Naive thymus-derived CD4-positive, alpha-beta T cell (primary cell): ENCODE measurements around the gene TMEM19. TPM values are rescaled to one million over a fixed set of nuclear protein-coding genes. Genes with fewer than 3 reads are reported as not detected.

Experiments
- ATAC-seq: fragments of 150-1000 bp; cut with Tn5 transposase; 2 replicates; pipeline ENCODE4 v1.10.0; 2021; ENCODE audit warnings: mild to moderate bottlenecking, moderate library complexity
- CTCF ChIA-PET: fragments of 350-600 bp; sonication (Branson Sonifier 250); formaldehyde crosslinking; loops from one replicate; lab custom pipeline; 2021; ENCODE audit warnings: antibody characterized with exemption; lab: Charles Lee
- POLR2A ChIA-PET: fragments of 350-600 bp; sonication (Branson Sonifier 250); formaldehyde crosslinking; loops from one replicate; lab custom pipeline; 2021; ENCODE audit warnings: antibody characterized with exemption, inconsistent platforms; lab: Charles Lee
- DNase-seq, 9 donors: peaks; one replicate each; pipeline versions ENCODE4 v3.0.0 to v3.0.0-alpha.2; 2020 to 2022; ENCODE audit warnings: mixed read lengths in 1 of 9
- H3K27ac ChIP-seq: one replicate; pipeline ENCODE4 v1.7.0; 2013; ENCODE audit warnings: mild to moderate bottlenecking, low read depth, low read length, moderate library complexity
- H3K27me3 ChIP-seq, 2 donors: one replicate each; pipeline ENCODE4 v1.7.0; 2013; ENCODE audit warnings: low read length in 2 of 2, mild to moderate bottlenecking in 2 of 2, moderate library complexity in 2 of 2; ENCODE audit not compliant: control insufficient read depth in 2 of 2, insufficient read depth in 2 of 2
- H3K36me3 ChIP-seq, 3 experiments: 1 replicate in 2 of 3; 2 replicates in 1 of 3; pipeline ENCODE4 v1.7.0; 2013; ENCODE audit warnings: low read length in 3 of 3, mild to moderate bottlenecking in 3 of 3, moderate library complexity in 1 of 3; ENCODE audit not compliant: insufficient read depth in 3 of 3, control insufficient read depth in 2 of 3
- H3K4me1 ChIP-seq, 2 donors: one replicate each; pipeline ENCODE4 v1.7.0; 2013; ENCODE audit warnings: low read length in 2 of 2, mild to moderate bottlenecking in 2 of 2, moderate library complexity in 1 of 2; ENCODE audit not compliant: control insufficient read depth in 2 of 2, insufficient read depth in 2 of 2
- H3K4me3 ChIP-seq: 2 replicates; pipeline ENCODE4 v1.7.0; 2013; ENCODE audit warnings: mild to moderate bottlenecking, low read length
- H3K9me3 ChIP-seq, 3 experiments: 1 replicate in 2 of 3; 2 replicates in 1 of 3; pipeline ENCODE4 v1.7.0; 2013; ENCODE audit warnings: low read length in 3 of 3; ENCODE audit not compliant: control insufficient read depth in 2 of 3
- H3K27ac Mint-ChIP-seq, 9 donors: one replicate each; pipeline ENCODE4 v1.8.0; 2020 to 2022; ENCODE audit warnings: mixed read lengths in 9 of 9, mild to moderate bottlenecking in 8 of 9, moderate library complexity in 5 of 9, inconsistent platforms in 2 of 9
- H3K27me3 Mint-ChIP-seq, 5 donors: one replicate each; pipeline ENCODE4 v1.8.0; 2021 to 2022; ENCODE audit warnings: mixed read lengths in 5 of 5, mild to moderate bottlenecking in 1 of 5
- H3K36me3 Mint-ChIP-seq, 5 donors: one replicate each; pipeline ENCODE4 v1.8.0; 2020 to 2022; ENCODE audit warnings: mixed read lengths in 5 of 5, mild to moderate bottlenecking in 3 of 5, inconsistent platforms in 1 of 5
- H3K4me1 Mint-ChIP-seq, 7 donors: one replicate each; pipeline ENCODE4 v1.8.0; 2020 to 2022; ENCODE audit warnings: mixed read lengths in 7 of 7, mild to moderate bottlenecking in 3 of 7, inconsistent platforms in 1 of 7
- H3K4me3 Mint-ChIP-seq, 10 donors: one replicate each; pipeline ENCODE4 v1.8.0; 2020 to 2022; ENCODE audit warnings: mild to moderate bottlenecking in 10 of 10, mixed read lengths in 10 of 10, moderate library complexity in 6 of 10, inconsistent platforms in 2 of 10
- H3K9me3 Mint-ChIP-seq, 11 donors: one replicate each; pipeline ENCODE4 v1.8.0; 2020 to 2022; ENCODE audit warnings: mixed read lengths in 11 of 11, mild to moderate bottlenecking in 4 of 11, inconsistent platforms in 1 of 11, moderate library complexity in 1 of 11
- intact Hi-C, 2 donors: fragments of 100-400 bp; cut with micrococcal nuclease; formaldehyde crosslinking; loops; one replicate each; pipeline ENCODE4 v1.15.1; 2023
- polyA plus RNA-seq, 2 donors: library from polyadenylated mRNA; unstranded; fragments of 300-500 nt; fragmentation: Illumina TruSeq; gene quantifications; one replicate each; pipeline ENCODE4 v1.2.3, GENCODE V29; 2021
- total RNA-seq, 6 experiments: library from RNA in 5 of 6; stranded (reverse) in 5 of 6; gene quantifications; 1 replicate in 5 of 6; 2 replicates in 1 of 6; pipeline ENCODE4 v1.2.3 and lab custom pipeline; 2021 to 2026

Gene TMEM19
- total and polyA plus RNA-seq, 7 experiments from 2014 or later: 13.9 to 43.0 (median 17.4) TPM

DNA sequence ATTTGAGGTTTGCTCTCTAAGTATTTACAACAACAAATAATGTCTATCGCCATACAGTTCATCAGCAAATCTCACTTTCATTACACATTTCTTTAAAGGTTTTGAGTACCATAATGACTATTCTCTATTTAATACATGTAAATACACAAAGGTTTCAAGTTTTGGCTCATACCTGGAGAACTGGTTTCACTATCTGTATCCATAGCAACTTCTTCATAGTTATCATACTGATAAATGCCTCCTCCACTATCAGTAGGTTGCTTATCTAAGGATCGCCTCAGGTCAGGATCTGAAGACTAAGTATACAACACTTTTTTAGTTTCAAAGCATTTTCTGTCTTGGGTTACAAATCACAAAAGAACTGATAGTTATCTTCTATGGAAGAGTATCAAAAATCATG is 43.6 kb upstream of the TMEM19 start:
- no peaks in the 10 kb centered on the region for H3K27me3 ChIP-seq
- H3K9me3 ChIP-seq: no peaks in the 10 kb centered on the region
- H3K27me3 Mint-ChIP-seq: no peaks in the 10 kb centered on the region
- peak overlapping the region in 6 of 9 donors; percentile 21 to 73 (median 44) for H3K27ac Mint-ChIP-seq
- intact Hi-C loops: no loop called here
- H3K9me3 Mint-ChIP-seq: no peaks in the 10 kb centered on the region
- peaks cover 13 to 29% (median 22%) of the 10 kb centered on the region in 5 donors for H3K36me3 Mint-ChIP-seq
- ATAC-seq (no peak), DNase-seq (no peak)
- H3K4me3 Mint-ChIP-seq: no peak overlapping the region
- CTCF ChIA-PET: interaction anchor here (0.8 to 1.2 kb wide), 2 partner anchors 12 to 105 kb away, joined by 4 to 5 read pairs; no protein-coding TSS in a partner anchor
- H3K27ac ChIP-seq: no peak overlapping the region
- POLR2A ChIA-PET: no interaction called here
- peaks cover 0 to 4% of the 10 kb centered on the region in 2 donors for H3K4me1 ChIP-seq
- H3K4me1 Mint-ChIP-seq: peaks cover 21 to 35% (median 29%) of the 10 kb centered on the region in 7 donors
- H3K4me3 ChIP-seq: no peak overlapping the region
- peaks cover 13 to 49% (median 49%) of the 10 kb centered on the region in 3 experiments for H3K36me3 ChIP-seq

DNA sequence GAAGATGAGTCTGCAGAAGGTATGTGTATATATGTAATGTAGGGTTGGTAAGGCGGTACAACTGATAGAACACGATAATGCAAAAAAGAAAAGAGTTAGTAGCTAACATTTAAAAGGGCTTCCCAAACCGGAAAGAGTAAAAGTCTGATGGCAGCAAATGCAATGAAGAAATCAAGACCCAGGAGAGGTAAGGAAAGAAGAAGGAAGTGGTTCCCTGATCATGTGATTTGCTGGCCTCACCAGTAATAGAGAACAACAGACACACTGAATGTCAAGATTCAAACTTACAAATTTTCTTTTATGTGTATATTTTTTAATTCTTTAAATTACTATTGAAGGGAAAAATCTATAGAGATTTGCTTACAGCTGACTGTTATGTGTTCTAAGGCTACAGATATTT is 40.6 kb upstream of the TMEM19 start:
- ATAC-seq: peak; percentile 41
- H3K9me3 Mint-ChIP-seq: no peaks in the 10 kb centered on the region
- Histone ChIP-seq H3K9me3 (no peaks in the 10 kb centered on the region), H3K4me3 (no peak overlapping the region), H3K27me3 (no peaks in the 10 kb centered on the region), H3K27ac (no peak overlapping the region), H3K4me1 (peaks cover 0 to 15% of the 10 kb centered on the region in 2 donors), H3K36me3 (peaks cover 11 to 52% (median 42%) of the 10 kb centered on the region in 3 experiments)
- H3K4me1 Mint-ChIP-seq: peaks cover 25 to 51% (median 39%) of the 10 kb centered on the region in 7 donors
- POLR2A ChIA-PET: interaction anchor here (0.7 to 2.4 kb wide), 3 partner anchors 19 to 130 kb away, joined by 3 to 9 read pairs (median 7); partner anchors contain the start of genes RAB21, THAP2 and ZFC3H1
- H3K36me3 Mint-ChIP-seq: peaks cover 8 to 33% (median 28%) of the 10 kb centered on the region in 5 donors
- H3K27ac Mint-ChIP-seq: peak overlapping the region in 8 of 9 donors; percentile 0 to 84 (median 23)
- CTCF ChIA-PET: interaction anchor here (0.7 to 2.5 kb wide), 2 partner anchors 9 to 152 kb away, joined by 3 to 11 read pairs; no protein-coding TSS in a partner anchor
- H3K27me3 Mint-ChIP-seq: no peaks in the 10 kb centered on the region
- peak overlapping the region in 1 of 10 donors; percentile 33 for H3K4me3 Mint-ChIP-seq
- intact Hi-C loops: loop anchor here (1.0 to 5.0 kb wide), 2 partner anchors 8 to 33 kb away; no protein-coding TSS in a partner anchor
- DNase-seq: no peak

GRCh38 chr12:71646512-71646911 is 39.4 kb upstream of the TMEM19 start:
- H3K27me3 Mint-ChIP-seq: no peaks in the 10 kb centered on the region
- H3K4me1 Mint-ChIP-seq: peaks cover 25 to 51% (median 39%) of the 10 kb centered on the region in 7 donors
- peak overlapping the region in 5 of 9 donors; percentile 36 to 75 (median 62) for H3K27ac Mint-ChIP-seq
- ChIA-PET POLR2A (interaction anchor here (0.6 to 2.4 kb wide), 4 partner anchors 10 to 1910 kb away, joined by 3 to 9 read pairs (median 6); partner anchors contain the start of genes RAB21, THAP2 and ZFC3H1), CTCF (interaction anchor here (0.5 to 2.5 kb wide), 4 partner anchors 8 to 16 kb away, joined by 3 to 11 read pairs (median 4); no protein-coding TSS in a partner anchor)
- H3K4me3 ChIP-seq: no peak overlapping the region
- no peak overlapping the region for H3K4me3 Mint-ChIP-seq
- H3K36me3 Mint-ChIP-seq: peaks cover 8 to 35% (median 24%) of the 10 kb centered on the region in 5 donors
- intact Hi-C loops: loop anchor here (2.0 to 5.0 kb wide), 2 partner anchors 16 to 34 kb away; no protein-coding TSS in a partner anchor
- peaks cover 3 to 18% of the 10 kb centered on the region in 2 donors for H3K4me1 ChIP-seq
- H3K27ac ChIP-seq: no peak overlapping the region
- H3K27me3 ChIP-seq: no peaks in the 10 kb centered on the region
- H3K36me3 ChIP-seq: peaks cover 8 to 50% (median 35%) of the 10 kb centered on the region in 3 experiments
- no peaks in the 10 kb centered on the region for H3K9me3 ChIP-seq
- ATAC-seq (no peak), DNase-seq (no peak)
- H3K9me3 Mint-ChIP-seq: no peaks in the 10 kb centered on the region

GRCh38 chr12:71648537-71648936 is 37.3 kb upstream of the TMEM19 start:
- no peak for DNase-seq

GRCh38 chr12:71649401-71649800 is 36.5 kb upstream of the TMEM19 start:
- ATAC-seq (no peak), DNase-seq (no peak)
- H3K4me3 ChIP-seq: no peak overlapping the region
- peak overlapping the region in 3 of 10 donors; percentile 11 to 32 (median 16) for H3K4me3 Mint-ChIP-seq
- no peaks in the 10 kb centered on the region for H3K9me3 ChIP-seq
- H3K27ac Mint-ChIP-seq: peak overlapping the region in 2 of 9 donors; percentile 59 to 75
- peaks cover 19 to 47% (median 30%) of the 10 kb centered on the region in 7 donors for H3K4me1 Mint-ChIP-seq
- intact Hi-C loops: loop anchor here (5.0 kb wide), 1 partner anchor 37 kb away; no protein-coding TSS in a partner anchor
- CTCF ChIA-PET: no interaction called here
- H3K27me3 Mint-ChIP-seq: no peaks in the 10 kb centered on the region
- peaks cover 11 to 21% of the 10 kb centered on the region in 2 donors for H3K4me1 ChIP-seq
- no peak overlapping the region for H3K27ac ChIP-seq
- H3K27me3 ChIP-seq: no peaks in the 10 kb centered on the region
- peaks cover 0 to 20% (median 12%) of the 10 kb centered on the region in 5 donors for H3K36me3 Mint-ChIP-seq
- no peaks in the 10 kb centered on the region for H3K9me3 Mint-ChIP-seq
- H3K36me3 ChIP-seq: peaks cover 0 to 35% (median 34%) of the 10 kb centered on the region in 3 experiments
- POLR2A ChIA-PET: no interaction called here

More at GRCh38 chr12:71648537-71648936, 37.3 kb upstream of the TMEM19 start:
- H3K27me3 ChIP-seq: no peaks in the 10 kb centered on the region
- peaks cover 5 to 41% (median 32%) of the 10 kb centered on the region in 3 experiments for H3K36me3 ChIP-seq
- no peaks in the 10 kb centered on the region for H3K9me3 Mint-ChIP-seq
- no peaks in the 10 kb centered on the region for H3K9me3 ChIP-seq
- intact Hi-C loops: loop anchor here (5.0 kb wide), 1 partner anchor 36 kb away; no protein-coding TSS in a partner anchor
- H3K4me1 Mint-ChIP-seq: peaks cover 22 to 50% (median 36%) of the 10 kb centered on the region in 7 donors
- CTCF ChIA-PET: interaction anchor here (1.1 kb wide), 1 partner anchor 12 kb away, joined by 4 read pairs; no protein-coding TSS in a partner anchor
- no peak overlapping the region for H3K4me3 ChIP-seq
- no peak for ATAC-seq
- H3K4me1 ChIP-seq: peaks cover 6 to 21% of the 10 kb centered on the region in 2 donors
- no peaks in the 10 kb centered on the region for H3K27me3 Mint-ChIP-seq
- peaks cover 8 to 27% (median 18%) of the 10 kb centered on the region in 5 donors for H3K36me3 Mint-ChIP-seq
- POLR2A ChIA-PET: no interaction called here
- H3K4me3 Mint-ChIP-seq: peak overlapping the region in 1 of 10 donors; percentile 14
- no peak overlapping the region for H3K27ac ChIP-seq
- peak overlapping the region in 6 of 9 donors; percentile 6 to 72 (median 48) for H3K27ac Mint-ChIP-seq

GRCh38 chr12:71652656-71653055 is 33.2 kb upstream of the TMEM19 start:
- intact Hi-C loops: loop anchor here in 1 of 2 donors (5.0 kb wide), 1 partner anchor 35 kb away; the partner anchor contains the start of gene TMEM19
- peaks cover 28 to 58% (median 42%) of the 10 kb centered on the region in 7 donors for H3K4me1 Mint-ChIP-seq
- no peak for DNase-seq
- Histone ChIP-seq H3K9me3 (no peaks in the 10 kb centered on the region), H3K4me1 (peaks cover 31 to 35% of the 10 kb centered on the region in 2 donors), H3K4me3 (no peak overlapping the region), H3K27ac (no peak overlapping the region), H3K36me3 (peaks cover 0 to 23% (median 16%) of the 10 kb centered on the region in 3 experiments), H3K27me3 (no peaks in the 10 kb centered on the region)
- H3K9me3 Mint-ChIP-seq: no peaks in the 10 kb centered on the region
- ATAC-seq: no peak
- H3K36me3 Mint-ChIP-seq: peaks cover 0 to 34% (median 19%) of the 10 kb centered on the region in 5 donors
- POLR2A ChIA-PET: interaction anchor here (1.7 kb wide), 1 partner anchor 10 kb away, joined by 11 read pairs; no protein-coding TSS in a partner anchor
- no peak overlapping the region for H3K4me3 Mint-ChIP-seq
- no peaks in the 10 kb centered on the region for H3K27me3 Mint-ChIP-seq
- no peak overlapping the region for H3K27ac Mint-ChIP-seq
- CTCF ChIA-PET: no interaction called here
